NCI-H526 (cell line): ENCODE measurements around the gene IGFBP6.
A peak's percentile ranks its signal among the peaks of the same experiment; 100 is the strongest.
"Not testable (repeated sequence)": the region's sequence is repeated elsewhere in the genome, so short reads cannot be mapped to it uniquely, and the experiment has no call there.

Source experiments
- DNase-seq, 2 experiments: peaks; one replicate each; lab custom pipeline; 2025; lab: John Stamatoyannopoulos, UW

IGFBP6 gene

DNA sequence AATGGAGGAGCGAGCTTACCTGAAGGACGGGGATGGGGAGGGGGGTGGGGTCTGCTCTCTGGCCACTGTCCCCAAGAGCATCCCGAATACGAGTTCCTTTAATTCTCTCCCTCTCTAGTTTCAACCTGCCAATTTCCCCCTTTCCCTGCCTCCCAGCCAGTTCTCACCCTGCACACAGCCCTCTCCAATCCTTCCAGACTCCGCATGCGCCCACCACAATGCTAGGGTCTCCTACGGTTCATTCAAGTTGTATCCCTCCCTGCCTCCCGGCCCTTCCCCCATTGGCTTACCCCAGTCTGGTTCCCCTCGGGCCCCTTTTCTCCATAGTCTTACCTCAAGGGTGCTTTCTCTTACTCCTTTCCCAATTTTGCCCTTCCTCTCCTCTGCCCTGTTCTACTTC is 708 bp upstream of the IGFBP6 start:
- no peak for DNase-seq

- DNase-seq, result no peak
Observed at GRCh38 chr12:53097207-53097563, 282 bp upstream of the IGFBP6 start.

DNA sequence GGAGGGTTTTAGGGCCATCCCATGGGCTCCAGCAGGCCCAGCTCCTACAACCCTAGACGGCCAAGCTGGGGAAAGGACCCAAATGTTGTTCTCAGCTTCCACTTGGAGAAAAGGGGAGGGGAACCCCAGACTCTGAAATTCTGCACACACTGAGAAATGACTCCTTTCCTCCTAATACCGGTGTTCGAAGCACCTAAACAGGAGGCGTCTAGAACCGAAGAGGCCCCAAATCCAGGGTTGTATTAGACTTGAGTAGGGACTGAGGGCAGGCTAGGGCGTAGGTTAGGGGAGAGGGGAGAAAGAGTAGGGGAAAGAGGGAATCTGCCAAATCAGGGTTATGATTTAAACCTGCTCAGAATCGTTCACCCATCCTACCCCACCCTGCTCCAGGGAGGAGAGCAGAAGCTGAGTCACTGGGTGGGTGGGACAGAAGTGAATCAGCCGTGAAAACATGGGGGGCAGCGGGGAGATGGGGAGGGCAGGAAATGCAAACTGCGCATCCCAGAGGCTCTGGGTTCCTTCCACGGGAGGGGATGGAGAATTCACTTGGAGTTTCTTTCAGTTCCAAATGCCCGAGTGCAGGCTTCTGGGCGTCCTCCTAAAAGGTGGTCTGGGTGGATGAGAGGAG is 1.0 kb downstream of the IGFBP6 start:
- no peak for DNase-seq

- DNase-seq, result peak; percentile 29 to 73
Observed at GRCh38 chr12:53099071-53099882, 1.8 kb downstream of the IGFBP6 start.

GRCh38 chr12:53100466-53101151 is 3.1 kb downstream of the IGFBP6 start:
- DNase-seq, result no peak

- no peak for DNase-seq
Observed at GRCh38 chr12:53101266-53101665, 3.8 kb downstream of the IGFBP6 start.

GRCh38 chr12:53101931-53102781 is 4.7 kb downstream of the IGFBP6 start:
- DNase-seq, result no peak

DNA sequence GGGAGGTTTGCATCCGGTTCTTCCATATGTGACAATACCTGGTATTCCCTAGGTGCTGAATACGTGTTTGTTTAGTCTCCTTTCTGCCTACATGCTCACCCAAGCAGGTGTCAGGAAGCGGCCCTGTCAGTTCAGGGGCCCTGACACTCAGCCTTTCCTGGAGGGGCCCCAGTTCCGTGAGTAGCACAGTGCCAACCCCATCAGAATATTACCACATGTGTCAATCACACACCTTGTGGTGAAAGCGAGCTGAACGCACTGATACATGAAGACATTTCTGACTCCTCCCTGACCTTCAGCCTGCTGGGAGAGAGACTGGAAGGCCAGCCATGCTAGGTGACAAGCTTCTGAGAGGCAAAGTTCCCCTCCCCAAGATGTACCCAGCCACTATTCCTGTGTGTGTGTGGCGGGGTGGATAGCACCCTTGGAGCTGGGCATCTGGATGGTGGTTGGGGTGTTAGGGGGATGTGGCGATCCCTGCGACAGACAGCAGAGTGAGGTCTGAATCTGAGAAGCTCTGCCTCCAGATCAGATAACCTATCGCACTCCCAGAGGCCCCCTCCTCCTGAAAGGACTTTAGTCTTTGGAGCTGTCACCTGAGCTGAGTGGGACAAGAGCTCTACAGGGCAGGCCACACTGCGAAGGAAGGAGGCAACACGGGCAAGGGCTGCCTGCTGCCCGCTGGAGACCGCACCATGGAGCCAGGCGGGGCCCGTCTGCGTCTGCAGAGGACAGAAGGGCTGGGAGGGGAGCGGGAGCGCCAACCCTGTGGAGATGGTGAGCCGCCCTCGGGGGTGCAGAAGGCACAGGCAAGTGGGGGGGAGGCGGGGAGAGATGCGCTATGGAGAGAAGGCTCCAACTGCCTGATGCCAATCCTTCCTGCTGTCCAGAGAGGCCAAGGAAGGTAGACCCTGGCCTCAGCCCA is 5.7 kb downstream of the IGFBP6 start, which contains the start of gene SOAT2:
SOAT2 (plus strand) TSS at position 604 of the 925 bp plus-strand sequence; CDS start at position 696, 92 bp downstream.
- peak in 1 of 2 experiments; percentile 10 for DNase-seq

DNA sequence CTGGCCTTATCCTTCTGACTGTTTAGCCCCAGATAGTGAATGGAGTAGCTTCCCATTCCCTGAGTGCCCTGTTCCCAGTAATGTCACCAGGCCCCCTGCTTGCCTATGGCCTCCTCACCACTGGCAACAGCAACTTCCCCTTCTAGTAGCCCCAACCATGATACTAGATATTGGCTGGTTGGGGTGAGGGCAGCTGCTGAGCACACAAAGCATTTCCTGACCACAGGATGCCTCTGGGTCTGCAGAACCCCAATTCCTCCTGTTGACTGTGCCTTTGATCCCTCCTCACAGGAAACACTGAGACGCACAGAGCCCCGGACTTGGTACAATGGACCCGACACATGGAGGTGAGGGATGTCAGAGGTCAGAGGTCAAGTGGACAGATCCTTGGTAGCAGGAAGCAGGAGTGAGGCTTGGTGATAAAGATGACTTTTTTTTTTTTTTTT is 6.4 kb downstream of the IGFBP6 start:
- no peak for DNase-seq

DNA sequence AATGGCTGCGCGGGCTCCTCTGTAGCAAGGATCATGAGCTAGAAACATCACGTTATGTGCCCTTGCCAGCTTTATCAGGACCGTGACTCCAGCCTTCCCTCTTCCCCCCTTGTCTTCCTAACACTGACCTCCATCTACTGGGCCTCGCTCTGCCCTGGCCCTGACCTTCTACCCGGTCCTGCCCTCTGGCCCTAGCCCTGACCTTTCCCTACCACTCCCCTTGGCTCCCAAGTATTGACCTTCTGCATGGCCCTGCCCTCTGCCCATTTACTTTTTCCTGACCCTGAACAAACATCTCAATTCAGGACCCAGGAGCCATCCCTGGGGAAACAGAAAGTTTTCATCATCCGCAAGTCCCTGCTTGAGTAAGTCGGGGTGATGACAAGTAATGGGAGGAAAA is 7.8 kb downstream of the IGFBP6 start:
- no peak for DNase-seq

GRCh38 chr12:53105712-53106439 is 8.4 kb downstream of the IGFBP6 start:
- no peak for DNase-seq

GRCh38 chr12:53107122-53107521 is 9.7 kb downstream of the IGFBP6 start:
- no peak for DNase-seq

DNA sequence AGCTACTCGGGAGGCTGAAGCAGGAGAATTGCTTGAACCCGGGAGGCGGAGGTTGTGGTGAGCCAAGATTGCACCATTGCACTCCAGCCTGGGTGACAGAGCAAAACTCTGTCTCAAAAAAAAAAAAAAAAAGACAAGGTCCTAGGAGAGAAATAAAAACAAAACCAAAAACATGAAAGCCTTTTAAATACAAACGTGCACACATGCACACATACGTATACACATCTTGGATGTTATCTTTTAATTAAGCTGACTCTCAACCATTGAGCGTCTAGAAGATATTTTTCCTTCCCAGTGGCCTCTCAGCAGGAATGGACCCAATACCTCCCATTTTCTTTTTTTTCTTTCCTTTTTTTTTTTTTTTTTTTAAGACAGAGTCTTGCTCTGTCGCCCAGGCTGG is 15.0 kb downstream of the IGFBP6 start:
- not testable (repeated sequence) for DNase-seq

DNA sequence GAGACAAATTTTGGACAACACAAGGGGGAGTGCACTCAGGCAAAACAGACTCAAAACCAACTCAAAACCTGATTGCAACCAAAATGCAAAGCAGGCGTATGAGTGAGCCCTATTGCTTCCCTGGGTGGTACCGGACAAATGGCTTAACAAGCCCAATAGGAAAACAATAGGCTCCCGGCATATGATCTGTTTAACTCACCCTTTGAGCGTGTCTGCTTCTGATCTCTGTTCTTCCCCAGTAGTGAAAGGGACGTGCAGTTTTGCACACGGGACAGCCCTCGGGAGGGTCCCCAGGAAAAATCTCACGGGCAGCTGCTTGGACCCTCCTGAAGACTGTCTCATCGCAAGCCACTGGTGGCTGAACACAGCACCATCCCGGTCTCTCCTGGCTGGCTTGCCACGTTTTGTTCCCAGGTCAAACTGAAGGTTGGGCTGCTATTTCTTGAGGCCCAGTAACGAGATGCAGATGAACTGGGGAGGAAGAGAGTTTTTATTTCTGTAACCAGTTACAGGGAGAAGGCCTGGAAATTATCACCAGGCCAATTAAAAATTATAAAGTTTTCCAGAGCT is 15.8 kb downstream of the IGFBP6 start:
- peak in 1 of 2 experiments; percentile 24 for DNase-seq

DNA sequence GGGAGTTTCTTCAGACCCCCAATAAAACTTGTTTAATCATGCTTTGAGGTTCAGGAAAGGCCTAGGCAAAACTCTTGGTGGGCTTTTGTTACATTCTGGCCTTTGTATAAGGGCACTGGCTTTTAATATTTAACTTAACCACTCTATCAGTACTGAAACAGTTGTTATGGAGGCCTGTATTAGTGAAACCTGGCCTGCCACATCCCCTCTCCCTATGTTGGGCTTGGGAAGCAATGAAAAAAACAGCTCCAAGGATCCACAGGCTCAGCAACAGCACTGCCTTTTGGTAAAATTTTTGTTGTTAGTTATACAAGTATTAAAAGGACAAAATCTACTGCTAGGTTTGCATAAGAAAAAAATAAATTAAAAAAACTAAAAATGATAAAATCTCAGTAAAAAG is 16.5 kb downstream of the IGFBP6 start:
- DNase-seq, result no peak

- no peak for DNase-seq
Observed at GRCh38 chr12:53115112-53115890, 17.8 kb downstream of the IGFBP6 start.

DNA sequence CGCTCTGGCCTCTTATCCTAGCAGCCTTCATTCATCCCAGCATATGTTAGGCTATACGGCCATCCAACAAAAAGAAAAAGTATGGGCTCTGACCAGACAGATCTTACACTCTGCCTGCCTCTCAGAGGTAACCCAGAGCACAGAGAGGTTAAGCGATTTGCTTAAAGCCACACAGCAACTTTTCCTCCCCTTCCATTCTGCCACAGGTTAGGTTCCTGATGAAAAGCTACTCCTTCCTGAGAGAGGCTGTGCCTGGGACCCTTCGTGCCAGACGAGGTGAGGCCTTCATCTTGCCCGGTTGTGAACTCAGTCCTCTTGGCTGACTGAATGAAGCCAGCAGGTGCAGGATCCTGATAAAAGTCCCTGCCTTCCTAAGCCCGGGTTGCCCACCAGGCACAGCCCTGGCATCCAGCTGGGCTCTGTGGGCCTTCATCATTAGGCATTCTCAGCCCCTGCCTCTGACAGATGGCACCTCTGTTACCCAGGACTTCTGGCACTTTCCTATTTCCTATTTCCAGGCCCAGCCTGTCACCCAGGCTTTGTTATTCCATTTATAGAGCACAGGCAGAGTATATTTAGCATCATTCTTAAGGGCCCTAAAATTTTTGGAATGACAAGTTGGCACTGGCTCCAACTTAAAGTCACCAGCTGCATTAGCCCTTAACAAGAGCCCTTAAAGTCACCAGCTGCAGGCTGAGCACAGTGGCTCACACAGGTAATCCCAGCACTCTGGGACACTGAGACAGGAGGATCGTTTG is 18.6 kb downstream of the IGFBP6 start:
- DNase-seq, result no peak

DNA sequence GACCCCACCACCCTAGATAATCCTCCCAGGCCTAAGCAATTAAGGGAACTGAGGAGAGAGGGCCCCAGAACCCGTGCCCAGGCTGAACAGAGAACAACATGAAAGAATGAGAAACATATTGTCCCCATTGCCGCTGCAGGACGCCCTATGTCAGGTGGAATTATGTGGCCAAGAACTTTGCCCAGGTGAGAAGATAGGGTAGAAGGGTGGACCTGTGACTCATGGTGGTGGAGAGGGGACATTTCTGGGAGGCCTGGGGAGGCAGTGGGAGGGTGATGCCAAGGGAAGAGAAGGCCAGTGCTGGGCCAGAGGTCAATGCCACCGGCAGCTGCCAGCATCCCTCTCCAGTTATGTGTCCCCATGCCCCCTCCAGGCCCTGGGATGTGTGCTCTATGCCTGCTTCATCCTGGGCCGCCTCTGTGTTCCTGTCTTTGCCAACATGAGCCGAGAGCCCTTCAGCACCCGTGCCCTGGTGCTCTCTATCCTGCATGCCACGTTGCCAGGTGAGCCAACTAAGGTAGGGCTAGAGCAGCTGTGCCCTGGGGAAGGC is 21.4 kb downstream of the IGFBP6 start:
- no peak for DNase-seq
